ENCODE measurements around the gene ADGRV1. TPM values are rescaled to one million over a fixed set of nuclear protein-coding genes. Genes with fewer than 3 reads are reported as not detected.

Gene ADGRV1
- polyA plus RNA-seq, 2 of the 4 experiments (the other 2 are of a cell fraction), result 0.70 to 3.7 TPM

GRCh38 chr5:90948969-90949368 is 390.4 kb downstream of the ADGRV1 start:
- Histone ChIP-seq H3K9me3 (peaks cover 2% of the 10 kb centered on the region; the same call in 1 of the 3 replicates), H3K4me3 (no peak overlapping the region), H3K4me1 (peaks cover 29% of the 10 kb centered on the region), H3K27ac (peak overlapping the region; percentile 82 to 83), H3K4me2 (peak overlapping the region; percentile 64)
- DNase-seq (ENCODE audit: low read depth in 1 of 2, low spot score in 1 of 2) (no peak), ATAC-seq (no peak), FAIRE-seq (no peak)
- POLR2A ChIA-PET, result no interaction called here
- peak; percentile 53 for TF ChIP-seq MAFK (IDR thresholded peaks at IDR 0.05; ENCODE audit: partially characterized antibody)
- no peak for TF ChIP-seq NPAS2 (CRISPR knock-in tag; IDR thresholded peaks at IDR 0.05; ENCODE audit: borderline replicate concordance)
- CTCF ChIA-PET, result interaction anchor here (1.0 to 1.6 kb wide), 2 partner anchors 17 kb away, joined by 3 read pairs; no protein-coding TSS in a partner anchor
- 87% methylated on average over 2 of the region's 2 CpGs for WGBS (ENCODE audit: missing lambda C conversion rate)

- peaks cover 4% of the 10 kb centered on the region; the same call in 1 of the 3 replicates for H3K9me3 ChIP-seq
- peaks cover 24% of the 10 kb centered on the region for H3K4me1 ChIP-seq
- FAIRE-seq, result peak; percentile 96
- H3K27ac ChIP-seq, result peak overlapping the region; percentile 82 to 83
- ChIA-PET POLR2A (no interaction called here), CTCF (interaction anchor here (1.0 kb wide), 1 partner anchor 17 kb away, joined by 3 read pairs; no protein-coding TSS in a partner anchor)
- H3K4me3 ChIP-seq, result no peak overlapping the region
- peak overlapping the region; percentile 64 for H3K4me2 ChIP-seq
- peak; percentile 98 for TF ChIP-seq HOXB5 (CRISPR knock-in tag; IDR thresholded peaks at IDR 0.05)
- peak; percentile 52 to 58; a peak in 2 of 5 replicates for TF ChIP-seq EP300 (IDR thresholded peaks at IDR 0.05)
- peak; percentile 37; the same call in 2 of the 3 replicates for TF ChIP-seq SMC3 (IDR thresholded peaks at IDR 0.05)
- TF ChIP-seq JUNB (IDR thresholded peaks at IDR 0.05), result peak; percentile 77
- TF ChIP-seq JUN (IDR thresholded peaks at IDR 0.05), result peak; percentile 52 to 56; a peak in 1 of 5 replicates
- 0 out of 2 replicates have a peak, but pooled peaks have one; percentile 28 for TF ChIP-seq MAX (IDR thresholded peaks at IDR 0.05)
- no peak for TF ChIP-seq NR3C1 (IDR thresholded peaks at IDR 0.05)
- TF ChIP-seq GATA3 (IDR thresholded peaks at IDR 0.05; ENCODE audit: borderline replicate concordance), result peak; percentile 91
- TF ChIP-seq NFE2L2 (conservative IDR thresholded peaks at IDR 0.05; ENCODE audit: low read length), result no peak
- peak in 1 of 2 experiments; percentile 42; a peak in 2 of 5 replicates for TF ChIP-seq RAD21 (conservative IDR thresholded peaks at IDR 0.05 in 1 of 2, IDR thresholded peaks at IDR 0.05 in 1 of 2)
- peak; percentile 41; the same call in 1 of the 2 replicates for TF ChIP-seq FOSL2 (IDR thresholded peaks at IDR 0.05)
- peak; percentile 82 for TF ChIP-seq FOSL2 (CRISPR knock-in tag; IDR thresholded peaks at IDR 0.05)
- peak; percentile 94 to 99 for ATAC-seq
- WGBS (ENCODE audit: missing lambda C conversion rate), result 44% methylated on average over 2 of the region's 2 CpGs
- peak; percentile 36 to 83 for DNase-seq (ENCODE audit: low read depth in 1 of 2, low spot score in 1 of 2)
These were observed 391.1 kb downstream of the ADGRV1 start for GRCh38 chr5:90949469-90950358.

GRCh38 chr5:90955001-90955635 is 396.5 kb downstream of the ADGRV1 start:
- Histone ChIP-seq H3K4me3 (no peak overlapping the region), H3K27ac (peak overlapping the region; percentile 40 to 59; a peak in 3 of 6 replicates), H3K9me3 (peaks cover 9% of the 10 kb centered on the region; the same call in 1 of the 3 replicates), H3K4me2 (peak overlapping the region; percentile 15), H3K4me1 (peaks cover 29% of the 10 kb centered on the region)
- ChIA-PET POLR2A (no interaction called here), CTCF (no interaction called here)
- DNase-seq (ENCODE audit: low read depth in 1 of 2, low spot score in 1 of 2) (peak in 1 of 2 experiments; percentile 43), ATAC-seq (peak in 1 of 2 experiments; percentile 38; a peak in 1 of 6 replicates), FAIRE-seq (peak; percentile 67)
- TF ChIP-seq POLR2A (IDR thresholded peaks at IDR 0.05; ENCODE audit: low read length) (no peak), BHLHE40 (IDR thresholded peaks at IDR 0.05; ENCODE audit: low read depth, low read length) (no peak), HOXA7 (CRISPR knock-in tag; IDR thresholded peaks at IDR 0.05) (no peak), CBX2 (IDR thresholded peaks at IDR 0.05; ENCODE audit: borderline replicate concordance, low read depth) (no peak), REST (IDR thresholded peaks at IDR 0.05) (no peak), GATA3 (IDR thresholded peaks at IDR 0.05; ENCODE audit: borderline replicate concordance) (0 out of 2 replicates have a peak, but pooled peaks have one; percentile 33)
- WGBS (ENCODE audit: missing lambda C conversion rate), result 60% methylated on average over 6 of the region's 6 CpGs
